Measurements from ENCODE around the gene RALGDS.
"Not testable (repeated sequence)": the region's sequence is repeated elsewhere in the genome, so short reads cannot be mapped to it uniquely, and the experiment has no call there.

RALGDS gene

DNA sequence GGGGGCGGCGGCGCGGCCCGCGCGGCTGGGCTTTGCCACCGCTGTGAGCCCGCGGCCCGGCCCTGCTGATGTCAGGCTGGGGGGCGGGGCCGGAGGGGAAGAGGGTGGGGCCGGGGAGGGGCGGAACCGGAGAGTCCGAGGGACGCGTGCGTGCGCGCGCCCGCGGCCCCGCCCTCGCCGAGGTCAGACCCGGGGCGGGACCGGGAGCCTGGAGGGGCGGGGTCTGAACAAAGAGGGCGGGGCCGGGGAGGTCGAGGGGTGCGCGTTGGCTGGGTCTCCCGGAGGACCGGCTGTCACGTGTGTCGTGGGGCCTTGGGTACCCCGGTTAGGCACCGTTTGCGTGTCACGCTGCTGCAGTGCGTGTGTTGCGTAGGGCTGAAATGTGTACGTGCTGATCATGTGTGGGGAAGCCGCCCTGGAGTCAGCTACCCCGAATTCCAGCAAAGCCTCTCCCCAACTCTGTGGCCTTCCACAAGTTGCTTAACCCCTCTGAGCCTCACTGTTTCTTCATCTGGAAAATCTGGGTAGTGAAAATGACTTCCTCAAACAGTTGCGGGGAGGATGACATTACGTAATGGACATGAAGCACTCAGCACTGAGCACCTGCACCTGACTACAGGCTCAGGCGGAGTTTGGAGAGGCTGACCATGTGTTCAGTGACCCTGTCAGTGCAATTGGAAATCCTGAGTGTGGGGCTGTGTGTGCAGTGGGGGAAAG lies at the start of gene RALGDS:
RALGDS (minus strand) TSS at position 43 of the 717 bp plus-strand sequence. CDS start 86 bp downstream, outside the sequence.
- peak; percentile 85 for DNase-seq (ENCODE audit: low read depth, low spot score)

DNA sequence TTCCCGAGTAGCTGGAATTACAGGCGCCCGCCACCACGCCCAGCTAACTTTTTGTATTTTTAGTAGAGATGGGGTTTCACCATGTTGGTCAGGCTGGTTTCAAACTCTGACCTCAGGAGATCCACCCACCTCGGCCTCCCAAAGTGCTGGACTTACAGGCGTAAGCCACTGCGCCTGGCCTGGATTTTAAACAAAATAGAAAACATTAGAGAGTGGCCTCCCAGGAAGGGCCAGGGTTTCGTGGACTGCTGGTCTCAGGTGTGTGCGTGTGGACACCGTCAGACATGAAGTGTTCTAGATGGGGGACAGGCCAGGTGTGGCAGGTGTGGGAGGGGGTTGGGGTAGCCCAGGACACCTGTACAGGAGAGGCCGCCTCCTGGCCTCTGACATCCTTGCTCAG lies 49.7 kb upstream of the RALGDS start:
- DNase-seq (ENCODE audit: low read depth, low spot score) = no peak

DNA sequence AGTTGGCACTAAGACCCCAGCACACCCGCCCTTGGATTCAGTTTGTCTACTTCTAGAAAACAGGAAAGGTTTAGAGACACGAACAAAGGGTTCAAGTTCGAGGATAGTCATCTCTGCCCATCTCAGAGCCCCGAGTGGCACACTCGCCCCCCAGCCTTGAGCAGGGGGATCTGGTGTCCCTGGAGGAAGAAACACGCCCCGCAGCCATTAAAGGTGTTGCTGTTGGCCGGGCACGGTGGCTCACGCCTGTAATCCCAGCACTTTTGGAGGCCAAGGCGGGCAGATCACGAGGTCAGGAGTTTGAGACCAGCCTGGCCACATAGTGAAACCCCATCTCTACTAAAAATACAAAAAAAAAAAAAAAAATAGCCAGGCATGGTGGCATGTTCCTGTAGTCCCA lies 48.6 kb upstream of the RALGDS start:
- not testable (repeated sequence) for DNase-seq (ENCODE audit: low read depth, low spot score)

GRCh38 chr9:133169102-133169501 lies 48.1 kb upstream of the RALGDS start:
- no peak for DNase-seq (ENCODE audit: low read depth, low spot score)

- no peak for DNase-seq (ENCODE audit: low read depth, low spot score)
Observed at GRCh38 chr9:133168432-133168831, 47.4 kb upstream of the RALGDS start.

DNA sequence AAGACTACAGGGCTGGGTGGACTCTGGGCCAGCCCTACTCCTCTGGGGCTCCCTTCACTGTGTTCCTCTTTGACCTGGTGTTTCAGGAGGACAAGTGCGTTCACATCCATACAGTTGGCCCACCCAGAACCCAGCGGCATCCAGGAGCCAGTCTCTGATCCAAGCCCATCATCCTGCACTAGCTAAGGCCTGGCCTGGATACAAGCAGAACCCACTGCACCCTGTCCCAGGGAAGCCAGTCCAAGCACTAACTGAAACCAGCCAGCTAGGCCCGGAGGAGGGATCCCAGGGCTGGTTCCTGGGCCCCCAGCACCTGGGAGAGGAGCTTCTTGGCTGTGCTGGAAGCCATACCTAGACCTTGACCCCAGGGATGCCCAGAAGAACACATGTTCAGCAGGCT lies 46.7 kb upstream of the RALGDS start:
- no peak for DNase-seq (ENCODE audit: low read depth, low spot score)

DNA sequence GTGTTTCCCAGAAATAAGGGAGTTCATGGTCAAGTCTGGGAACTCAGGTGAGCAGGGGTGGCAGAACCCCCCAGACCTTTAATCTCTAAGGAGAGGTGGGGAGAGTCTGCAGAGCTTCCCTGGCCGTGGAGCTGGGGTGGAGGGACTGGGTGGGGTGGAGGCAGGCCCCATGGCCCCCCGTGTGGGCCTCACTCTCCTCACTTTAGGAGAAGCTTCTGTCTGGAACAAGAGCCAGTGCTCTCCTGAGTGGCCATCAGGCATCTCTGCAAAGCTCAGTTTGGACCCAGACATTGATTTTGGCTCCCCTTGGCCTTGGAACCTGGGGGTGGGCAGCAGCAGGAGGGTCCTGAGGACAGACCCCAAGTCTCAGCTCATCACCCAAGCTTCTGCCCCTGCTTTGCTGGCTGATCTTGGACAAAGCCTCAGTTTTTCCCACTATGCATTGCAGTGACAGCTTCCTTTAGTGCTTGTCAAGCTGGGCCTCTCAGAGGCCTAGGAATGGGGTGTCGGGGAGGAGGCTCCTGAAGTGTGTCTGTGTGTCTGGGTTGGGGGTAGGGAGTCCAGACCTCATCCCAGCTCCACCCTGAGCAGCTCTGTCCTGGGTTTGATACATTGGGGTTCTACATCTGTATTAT lies 46.2 kb upstream of the RALGDS start:
- DNase-seq (ENCODE audit: low read depth, low spot score) = no peak

DNA sequence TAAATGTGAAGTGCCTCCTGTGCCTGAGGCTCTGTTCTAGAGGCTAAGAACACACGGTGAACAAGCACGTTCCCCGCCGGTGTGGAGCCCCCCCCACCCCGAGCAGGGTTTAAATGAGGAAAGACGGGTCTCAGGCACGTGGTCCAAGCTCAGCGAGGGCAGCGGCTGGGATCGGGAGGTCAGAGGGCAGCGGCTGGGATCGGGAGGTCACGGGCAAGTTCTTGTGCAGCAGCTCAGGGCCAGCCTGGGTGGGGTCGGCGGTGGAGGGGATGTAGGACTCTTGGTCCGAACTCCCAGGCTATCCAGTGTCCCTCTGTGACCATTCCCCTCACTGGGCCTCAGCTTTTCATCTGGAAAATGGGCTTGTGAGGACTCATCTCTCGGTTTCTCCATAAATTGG lies 45.4 kb upstream of the RALGDS start:
- no peak for DNase-seq (ENCODE audit: low read depth, low spot score)

- no peak for DNase-seq (ENCODE audit: low read depth, low spot score)
Observed at GRCh38 chr9:133165452-133165730, 44.4 kb upstream of the RALGDS start.

DNA sequence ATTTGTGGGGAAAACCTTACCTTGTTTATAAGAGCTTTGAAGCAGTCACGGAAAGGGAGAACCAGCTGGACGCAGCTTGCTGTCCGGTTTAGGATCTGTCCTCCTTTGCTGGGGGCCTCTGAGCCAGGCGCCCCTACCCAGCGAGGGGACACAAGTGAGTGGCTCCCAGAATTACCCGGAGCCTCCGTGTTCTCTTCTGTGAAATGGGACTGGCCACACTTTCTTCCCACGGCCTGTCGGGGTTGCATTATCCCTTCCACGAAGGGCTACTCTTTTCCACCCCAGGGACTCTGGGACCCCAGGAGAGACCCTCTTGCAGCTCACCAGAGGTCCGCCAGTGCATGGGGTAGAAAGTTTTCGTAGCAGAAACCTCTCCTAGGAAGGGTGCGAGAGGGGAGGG lies 43.2 kb upstream of the RALGDS start:
- DNase-seq (ENCODE audit: low read depth, low spot score) = no peak

- DNase-seq (ENCODE audit: low read depth, low spot score) = no peak
Observed at GRCh38 chr9:133163504-133164172, 42.6 kb upstream of the RALGDS start, which contains the start of gene GBGT1. Gene GBGT1, minus strand, starts transcription at chr9:133163914. Its CDS starts 1,502 bp downstream, at chr9:133162412.

GRCh38 chr9:133162861-133163503 lies 41.9 kb upstream of the RALGDS start:
- no peak for DNase-seq (ENCODE audit: low read depth, low spot score)

DNA sequence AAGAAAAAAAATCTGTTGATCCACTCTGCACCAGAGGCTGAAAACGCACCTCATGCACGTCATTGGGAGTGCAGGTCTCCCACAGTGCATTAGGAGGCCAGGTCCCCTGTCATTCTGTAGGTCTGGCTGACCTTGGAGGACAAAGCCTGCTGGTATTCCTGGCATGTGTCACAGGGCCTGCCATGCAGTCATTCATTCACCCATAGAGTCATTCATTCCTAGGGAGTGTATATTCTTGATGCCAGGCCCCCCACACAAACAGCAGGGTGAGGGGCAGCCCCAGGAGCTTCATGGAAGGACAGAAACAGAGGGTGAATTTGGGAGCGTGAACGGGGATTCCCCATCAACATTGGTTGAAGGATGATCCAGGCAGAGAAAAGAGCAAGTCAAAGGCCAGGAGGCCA lies 40.5 kb upstream of the RALGDS start:
- no peak for DNase-seq (ENCODE audit: low read depth, low spot score)

DNA sequence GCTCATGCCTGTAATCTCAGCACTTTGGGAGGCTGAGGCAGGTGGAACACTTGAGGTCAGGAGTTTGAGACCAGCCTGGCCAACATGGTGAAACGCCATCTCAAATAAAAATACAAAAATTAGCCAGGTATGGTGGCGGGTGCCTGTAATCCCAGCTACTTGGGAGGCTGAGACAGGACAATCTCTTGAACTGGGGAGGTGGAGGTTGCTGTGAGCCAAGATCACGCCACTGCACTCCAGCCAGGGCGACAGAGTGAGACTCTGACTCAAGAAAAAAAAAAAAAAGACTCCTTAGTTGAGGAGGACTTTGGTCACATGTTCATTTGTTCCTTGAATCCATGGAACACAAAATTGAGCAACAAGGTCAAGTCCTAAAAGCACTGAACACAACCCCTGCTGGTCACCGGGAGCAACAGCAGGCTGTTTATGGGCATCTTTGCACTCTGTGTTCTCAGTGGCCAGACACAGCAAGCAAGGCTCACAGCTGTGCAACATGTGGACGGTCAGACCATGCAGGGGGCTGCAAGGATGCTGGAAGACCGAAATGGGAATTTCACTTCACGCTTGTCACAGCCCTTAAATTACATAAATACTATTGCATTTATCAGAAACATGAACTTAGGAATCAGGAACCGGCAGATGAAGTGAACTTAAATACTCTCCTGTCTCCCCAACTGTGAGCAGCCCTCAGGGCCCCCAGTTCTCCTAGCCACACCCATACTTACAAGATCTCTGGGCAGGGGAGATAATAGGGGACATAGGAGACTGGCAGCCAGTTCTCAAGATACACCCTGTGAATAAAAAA lies 39.9 kb upstream of the RALGDS start:
- DNase-seq (ENCODE audit: low read depth, low spot score) = no peak

DNA sequence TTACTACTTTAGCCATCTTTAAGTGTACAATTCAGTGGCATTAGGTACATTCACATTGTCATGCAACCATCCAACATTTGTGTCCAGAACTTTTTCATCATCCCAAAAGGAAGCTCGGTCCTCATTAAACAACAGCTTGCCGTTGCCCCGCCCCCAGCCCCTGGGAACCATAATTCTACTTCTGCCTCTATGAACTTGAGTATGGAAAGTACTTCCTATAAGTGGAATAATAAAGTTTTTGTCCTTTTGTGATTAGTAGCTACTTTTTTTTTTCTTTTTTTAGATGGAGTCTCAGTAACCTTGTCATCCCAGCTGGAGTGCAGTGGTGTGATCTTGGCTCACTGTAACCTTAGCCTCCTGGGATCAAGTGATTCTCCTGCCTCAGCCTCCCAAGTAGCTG lies 37.7 kb upstream of the RALGDS start:
- no peak for DNase-seq (ENCODE audit: low read depth, low spot score)

- no peak for DNase-seq (ENCODE audit: low read depth, low spot score)
Observed at GRCh38 chr9:133155156-133155555, 34.1 kb upstream of the RALGDS start.

DNA sequence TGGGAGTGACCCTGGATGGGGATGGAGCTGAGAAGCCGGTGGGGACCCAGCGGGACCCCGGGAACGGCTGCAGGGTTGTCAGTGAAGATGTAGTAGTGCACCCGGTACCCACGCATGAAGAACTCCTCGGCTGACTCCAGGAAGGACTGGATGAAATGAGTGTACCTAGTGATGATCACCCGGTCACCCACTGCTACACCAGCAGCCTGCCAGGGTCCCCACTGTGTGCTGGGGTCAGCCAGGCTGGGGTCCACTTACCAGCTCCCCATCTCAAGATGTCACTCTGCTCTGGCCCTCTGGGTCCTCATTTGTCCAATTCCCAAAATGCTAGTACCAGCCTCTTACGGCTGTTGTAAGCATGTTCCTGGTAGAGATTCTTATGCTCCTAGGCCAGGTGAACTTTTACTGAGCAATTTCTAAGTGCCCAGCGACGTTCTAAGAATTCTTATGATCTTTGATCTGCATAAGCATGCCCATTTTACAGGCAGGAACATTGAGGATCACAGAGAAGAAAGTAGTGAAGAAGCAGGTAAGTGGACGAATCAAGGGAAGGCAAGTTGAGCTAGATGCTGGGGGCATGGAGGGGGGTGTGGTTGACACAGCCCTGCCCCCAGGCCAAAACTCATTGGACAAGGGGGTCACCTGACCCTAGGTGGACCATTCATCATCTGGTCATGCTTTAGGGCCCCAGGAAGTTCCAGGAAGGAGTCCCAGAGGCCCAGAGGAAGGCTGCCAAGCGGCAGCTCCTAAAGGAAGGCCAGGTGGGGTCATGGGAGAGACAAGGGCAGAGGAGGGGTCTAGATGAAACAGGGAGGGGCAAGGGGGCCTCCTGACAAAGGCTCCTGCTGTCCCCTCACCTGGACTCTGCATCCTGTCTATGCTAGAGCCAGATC lies 33.3 kb upstream of the RALGDS start:
- DNase-seq (ENCODE audit: low read depth, low spot score) = no peak

GRCh38 chr9:133153227-133154096 lies 32.4 kb upstream of the RALGDS start:
- DNase-seq (ENCODE audit: low read depth, low spot score) = no peak

Measured in activated CD4-positive, CD25-positive, alpha-beta regulatory T cell treated with anti-CD3 and anti-CD28 coated beads, Interleukin-2, amount 50 U/mL, for 16 hours (primary cell).